ENCODE data around the gene PRPF8. TPM values are rescaled to one million over a fixed set of nuclear protein-coding genes. Genes with fewer than 3 reads are reported as not detected.

Gene PRPF8
- total and polyA plus RNA-seq, 2 of the 13 experiments (the other 11 are each of a cell fraction or from before 2014, with no cell fraction given): 112 to 179 TPM

- no peak for TF ChIP-seq ZNF576 (CRISPR knock-in tag; IDR thresholded peaks at IDR 0.05)
- TF ChIP-seq BCL6 (CRISPR knock-in tag; IDR thresholded peaks at IDR 0.05): peak; percentile 19; the same call in 1 of the 2 replicates
- peak; percentile 79 for TF ChIP-seq POLR2G (IDR thresholded peaks at IDR 0.05; ENCODE audit: low read depth, low read length)
- no peak for TF ChIP-seq HNRNPUL1 (IDR thresholded peaks at IDR 0.05; ENCODE audit: low read depth, low read length)
- no peak for TF ChIP-seq ZNF780A (CRISPR knock-in tag; IDR thresholded peaks at IDR 0.05)
- TF ChIP-seq RORA (CRISPR knock-in tag; IDR thresholded peaks at IDR 0.05): no peak
- peak; percentile 83 for TF ChIP-seq ARID4A (CRISPR knock-in tag; IDR thresholded peaks at IDR 0.05; ENCODE audit: borderline replicate concordance)
- peak; percentile 37 to 56; a peak in 1 of 4 replicates for TF ChIP-seq NR2F1 (CRISPR knock-in tag; IDR thresholded peaks at IDR 0.05)
- TF ChIP-seq KDM6A (CRISPR knock-in tag; IDR thresholded peaks at IDR 0.05; ENCODE audit: low read depth): no peak
- TF ChIP-seq ZNF263 (CRISPR knock-in tag; IDR thresholded peaks at IDR 0.05): no peak
- no peak for TF ChIP-seq CREBL2 (CRISPR knock-in tag; IDR thresholded peaks at IDR 0.05; ENCODE audit: borderline replicate concordance)
- TF ChIP-seq GPBP1L1 (CRISPR knock-in tag; IDR thresholded peaks at IDR 0.05): no peak
- no peak for TF ChIP-seq SMARCC2 (IDR thresholded peaks at IDR 0.05)
- TF ChIP-seq CBFB (CRISPR knock-in tag; IDR thresholded peaks at IDR 0.05): peak; percentile 47; the same call in 1 of the 2 replicates
- TF ChIP-seq CHD4 (IDR thresholded peaks at IDR 0.05; ENCODE audit: borderline replicate concordance, low read length): no peak
- TF ChIP-seq WIZ (CRISPR knock-in tag; IDR thresholded peaks at IDR 0.05): no peak
- TF ChIP-seq ZBTB7B (CRISPR knock-in tag; IDR thresholded peaks at IDR 0.05): peak; percentile 41; the same call in 1 of the 2 replicates
- no peak for TF ChIP-seq ZNF512 (CRISPR knock-in tag; IDR thresholded peaks at IDR 0.05)
- TF ChIP-seq ZNF607 (CRISPR knock-in tag; IDR thresholded peaks at IDR 0.05; ENCODE audit: borderline replicate concordance): 0 out of 2 replicates have a peak, but pooled peaks have one; percentile 43
- no peak for TF ChIP-seq ZNF737 (CRISPR knock-in tag; IDR thresholded peaks at IDR 0.05; ENCODE audit: borderline replicate concordance)
- no peak for TF ChIP-seq ZNF224 (CRISPR knock-in tag; IDR thresholded peaks at IDR 0.05)
- TF ChIP-seq ZNF260 (CRISPR knock-in tag; IDR thresholded peaks at IDR 0.05; ENCODE audit: borderline replicate concordance, low read depth): no peak
These were observed 25.5 kb upstream of the PRPF8 start, which contains the start of gene TLCD2 (continued) for GRCh38 chr17:1709971-1710806.
